CD4-positive, alpha-beta T cell treated with Interleukin-6 at 100 ng/mL for 8 hours (primary cell): ENCODE measurements around the gene TMEM158.

Experiments used
- DNase-seq: peaks from one replicate; pipeline ENCODE4 v3.0.0-alpha.2; 2020; ENCODE audit warnings: mixed read lengths, low spot score

Gene TMEM158

DNA sequence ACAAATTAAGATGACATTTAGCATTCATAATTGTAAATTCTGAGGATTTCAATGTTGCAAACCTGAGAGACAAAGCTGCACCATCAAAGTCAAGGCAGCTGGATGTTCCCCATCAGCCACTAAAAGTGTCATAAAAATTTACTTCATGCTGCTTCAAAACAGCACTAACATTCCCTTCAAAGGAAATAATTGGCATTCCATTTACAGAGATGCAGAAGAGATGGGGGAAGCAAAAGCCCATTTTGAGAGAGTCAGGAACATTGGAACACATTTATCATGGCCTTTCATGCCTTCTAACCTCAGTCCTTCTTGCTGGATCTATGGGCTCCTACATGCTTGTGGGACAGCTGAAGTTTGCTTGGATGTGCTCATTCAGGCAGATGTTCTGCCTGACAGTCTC, 6.4 kb upstream of the TMEM158 start:
- DNase-seq: no peak

DNA sequence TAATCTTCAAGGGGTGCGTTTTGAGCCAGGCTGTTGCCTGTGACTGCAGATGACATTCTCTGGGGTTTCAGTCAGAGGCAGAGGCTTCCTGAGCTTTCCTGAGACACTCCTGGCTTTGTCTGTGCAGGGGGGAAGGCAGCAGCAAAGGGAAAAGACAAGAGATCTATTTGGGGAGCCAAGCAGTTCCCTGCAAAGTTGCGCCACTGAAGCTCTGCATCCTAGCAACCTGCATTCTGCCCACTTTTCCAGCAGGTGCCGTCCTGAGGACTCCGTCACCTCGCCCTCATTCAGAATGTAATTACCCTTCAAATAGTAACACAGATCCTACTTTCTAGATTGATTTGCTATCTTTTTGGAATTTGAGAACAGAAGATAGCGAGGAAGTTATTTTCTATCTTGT, 1.9 kb upstream of the TMEM158 start:
- no peak for DNase-seq

DNA sequence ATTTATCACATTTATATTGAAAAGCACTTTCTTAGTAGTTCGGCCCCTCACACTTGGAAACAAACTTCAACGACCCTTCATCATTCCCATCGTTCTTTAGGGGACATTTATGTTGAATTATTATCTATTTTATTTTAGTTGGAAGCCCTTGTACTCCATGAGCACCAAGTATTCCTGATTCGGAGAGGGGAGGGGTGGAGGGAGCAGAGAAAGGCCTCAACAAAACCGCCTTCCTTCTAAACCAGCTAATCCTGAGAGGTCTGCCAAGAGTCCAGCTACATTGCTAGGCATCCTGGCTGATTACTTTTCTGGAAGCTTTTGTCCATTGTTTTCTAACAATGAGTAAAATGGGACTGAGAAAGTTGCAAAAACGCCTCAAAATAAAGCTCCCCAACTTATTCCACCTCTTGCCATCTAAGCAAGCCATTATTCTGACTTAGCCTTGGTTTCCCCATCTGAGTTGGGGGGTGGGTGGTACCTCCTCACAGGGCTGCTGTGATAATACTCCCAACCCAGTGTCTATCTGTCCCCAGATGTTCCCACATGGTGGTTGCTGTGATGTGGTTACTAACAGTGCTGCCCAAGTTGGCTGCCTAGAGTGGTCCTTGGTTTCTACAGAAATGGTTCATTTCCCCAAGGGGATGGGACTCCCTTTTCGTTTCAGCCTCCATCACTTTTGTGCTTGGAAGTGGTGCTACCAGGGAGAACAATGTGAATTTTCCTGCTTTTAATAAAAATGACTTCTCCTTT, 1.2 kb upstream of the TMEM158 start:
- no peak for DNase-seq

DNA sequence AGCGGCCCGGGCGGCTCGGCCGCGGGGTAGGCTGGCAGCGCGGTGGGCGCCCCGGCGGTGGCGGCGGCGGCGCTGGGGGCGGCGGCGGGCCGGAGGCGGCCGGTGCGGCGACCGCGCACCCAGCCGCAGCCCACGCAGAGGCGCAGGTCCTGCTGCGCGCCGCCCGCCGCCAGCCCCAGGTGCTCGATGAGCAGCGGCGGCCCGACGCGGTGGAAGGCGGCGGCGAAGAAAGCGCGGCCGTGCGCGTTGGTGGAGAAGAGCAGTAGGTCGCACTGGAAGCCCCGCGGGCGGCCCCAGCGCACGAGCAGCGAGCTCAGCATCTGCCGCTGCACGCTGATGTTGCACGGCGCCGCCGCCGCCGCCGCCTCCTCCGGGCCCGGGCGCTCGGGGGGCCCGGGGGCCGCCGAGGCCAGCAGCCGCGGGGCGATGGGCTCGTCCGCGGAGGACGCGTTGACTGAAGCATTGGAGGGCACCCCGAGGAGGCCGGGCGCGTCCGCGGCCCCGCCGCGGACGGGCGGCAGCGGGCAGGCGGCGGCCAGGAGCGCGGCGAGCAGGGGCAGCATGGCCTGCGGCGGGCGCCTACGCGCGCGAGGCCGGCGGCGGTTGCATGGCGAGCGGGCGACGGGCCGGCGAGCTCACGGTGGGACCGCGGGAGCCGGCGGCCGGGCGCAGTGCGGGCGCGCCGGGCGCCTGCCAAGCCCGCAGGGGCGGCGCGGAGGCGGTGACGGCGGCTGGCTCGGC, 452 bp downstream of the TMEM158 start:
- peak; percentile 6 for DNase-seq

DNA sequence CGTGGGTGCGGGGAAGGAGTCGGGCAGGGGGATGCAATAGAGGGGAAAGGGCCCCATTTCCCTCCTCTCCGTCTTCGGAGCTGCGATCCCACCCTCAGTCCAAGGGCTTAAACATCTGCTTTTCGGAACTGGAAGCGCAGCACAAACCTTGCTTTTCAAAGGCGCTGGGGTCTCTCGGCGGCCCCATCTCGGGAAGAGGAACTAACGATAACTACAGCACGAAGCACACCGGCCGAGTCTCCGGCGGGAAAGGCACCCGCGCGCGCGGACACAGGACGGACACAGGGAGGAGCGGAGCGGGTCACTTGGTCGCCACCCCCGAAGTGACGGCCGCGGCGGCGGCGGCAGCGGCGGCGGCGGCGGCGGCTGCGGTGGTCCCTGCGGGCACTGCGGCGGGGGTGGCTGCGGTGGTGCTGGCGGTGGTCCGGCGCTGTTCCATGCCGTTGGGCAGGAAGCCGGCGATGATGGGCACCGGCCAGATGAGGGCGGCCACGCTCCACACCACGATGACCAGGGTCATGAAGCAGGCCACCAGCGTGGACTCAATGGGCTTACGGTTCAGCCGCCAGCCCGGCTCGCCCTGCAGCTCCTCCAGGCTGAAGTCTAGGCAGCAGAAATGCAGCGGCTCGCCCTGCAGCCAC, 1.1 kb downstream of the TMEM158 start:
- DNase-seq: no peak

DNA sequence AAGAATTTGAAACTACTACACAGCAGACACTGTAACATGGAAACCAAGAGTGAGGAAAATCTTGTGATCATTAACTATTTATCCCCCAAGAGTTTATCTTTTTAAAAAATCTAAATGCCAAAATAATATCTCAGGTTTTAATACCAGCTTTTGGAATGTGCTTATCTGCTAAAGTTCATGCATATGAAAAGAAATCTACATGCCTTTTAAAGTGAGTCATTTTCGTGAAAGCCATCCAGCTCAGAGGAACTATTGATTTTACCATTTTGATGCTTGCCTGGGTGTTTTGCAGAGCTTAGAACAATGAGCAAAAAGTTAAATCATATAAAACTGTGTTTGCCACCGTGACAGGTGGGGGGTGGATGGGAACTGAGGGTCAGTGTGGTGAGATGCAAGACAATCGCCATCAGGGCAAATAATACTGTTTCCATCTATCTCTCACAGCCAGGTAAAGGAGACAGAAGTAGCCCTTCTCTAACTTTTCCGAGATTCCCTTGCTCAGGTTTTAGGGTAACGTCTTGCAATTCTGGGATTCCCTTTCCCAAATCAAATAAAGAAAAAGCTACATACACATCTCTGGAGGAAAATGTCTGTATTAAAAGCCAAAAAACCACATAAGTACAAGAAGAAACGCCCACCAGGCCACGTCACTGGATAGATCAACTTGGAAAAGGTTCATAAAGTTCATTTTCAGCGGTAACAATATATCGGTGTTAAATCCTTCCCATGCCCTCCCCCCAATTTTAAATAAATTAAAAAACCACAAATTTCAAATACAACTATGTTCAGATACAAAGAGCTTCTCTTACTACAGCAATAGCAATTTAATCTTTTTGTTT, 2.0 kb downstream of the TMEM158 start:
- no peak for DNase-seq

DNA sequence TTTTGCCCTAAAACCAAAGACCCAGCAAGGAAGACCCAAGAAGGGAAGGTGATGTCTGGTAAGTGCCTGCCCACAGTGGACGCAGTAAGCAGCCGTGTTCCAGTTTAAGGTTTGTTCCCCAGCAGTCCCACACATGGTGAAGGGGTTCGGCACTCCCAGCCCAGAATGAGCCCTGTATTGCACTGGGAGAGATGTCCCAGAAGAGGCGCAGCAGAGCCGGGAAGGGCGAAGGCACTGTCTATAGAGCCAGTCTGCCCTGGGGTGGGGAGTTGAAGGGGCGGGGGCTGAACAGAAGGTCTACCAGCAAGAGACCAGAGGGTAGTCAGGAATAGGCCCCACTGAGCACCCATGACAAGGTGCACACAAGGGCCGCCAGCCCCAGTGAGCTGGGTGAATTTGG, 6.4 kb downstream of the TMEM158 start:
- DNase-seq: no peak

DNA sequence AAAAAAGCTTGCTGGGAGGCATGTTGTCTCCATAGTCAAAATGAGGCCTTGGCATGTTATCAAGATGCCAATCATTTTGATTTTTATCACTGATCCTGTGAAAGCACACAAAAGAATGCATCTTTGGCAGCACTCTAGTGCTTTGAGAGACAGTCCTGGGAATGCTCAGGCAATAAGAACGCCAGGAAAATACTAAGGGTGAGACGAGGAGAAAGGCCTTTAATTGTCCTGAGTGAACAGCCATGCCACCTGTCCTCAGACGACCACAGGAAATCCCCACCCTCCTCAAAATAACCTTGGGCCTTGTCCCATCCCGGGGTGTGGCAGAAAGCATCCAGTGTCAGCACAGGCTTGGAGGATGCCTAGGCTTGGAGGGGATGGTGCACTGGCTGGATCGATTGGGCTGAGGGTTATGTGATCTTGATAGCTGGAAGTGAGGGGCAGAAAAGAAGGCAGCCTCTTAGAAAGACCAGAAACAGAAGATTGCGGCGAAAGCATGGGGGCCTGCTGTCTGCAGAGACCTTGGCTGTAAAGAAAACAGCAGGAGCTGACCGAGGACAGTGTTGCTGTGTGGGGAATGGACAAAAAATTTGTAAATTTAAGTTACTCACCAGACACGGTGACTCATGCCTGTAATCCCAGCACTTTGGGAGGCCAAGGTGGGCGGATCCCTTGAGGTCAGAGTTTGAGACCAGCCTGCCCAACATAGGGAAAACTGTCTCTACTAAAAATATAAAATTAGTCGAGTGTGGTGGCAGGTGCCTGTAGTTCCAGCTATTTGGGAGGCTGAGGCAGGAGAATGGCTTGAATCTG, 7.3 kb downstream of the TMEM158 start:
- DNase-seq: no peak

DNA sequence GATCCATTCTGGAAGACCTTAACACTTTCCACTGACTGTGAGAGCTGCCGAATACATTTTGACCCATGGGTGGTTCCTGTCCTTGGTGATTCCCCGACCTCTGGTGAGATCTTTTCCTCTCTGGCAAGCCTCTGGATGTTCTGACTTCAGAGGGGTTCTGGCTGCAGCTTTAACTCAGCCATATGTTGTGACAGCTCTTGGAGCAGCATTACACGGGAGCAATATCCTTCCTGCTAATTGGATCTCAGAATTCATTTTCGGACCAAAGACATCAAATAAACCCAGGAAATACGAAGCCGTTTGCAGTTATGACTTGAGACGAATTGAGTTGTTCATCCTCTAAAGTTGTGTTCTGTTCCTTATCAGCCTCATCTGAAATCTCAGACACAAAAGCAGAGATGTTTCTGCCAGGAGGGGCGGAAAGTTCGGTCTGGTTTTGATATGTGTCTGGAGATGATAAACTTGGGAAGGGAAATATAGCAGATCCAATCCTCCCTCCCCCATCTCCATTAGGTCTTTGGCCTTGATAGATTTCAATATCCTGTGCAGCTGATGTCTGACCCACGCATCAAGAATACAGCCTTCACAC, 10.0 kb downstream of the TMEM158 start:
- no peak for DNase-seq

DNA sequence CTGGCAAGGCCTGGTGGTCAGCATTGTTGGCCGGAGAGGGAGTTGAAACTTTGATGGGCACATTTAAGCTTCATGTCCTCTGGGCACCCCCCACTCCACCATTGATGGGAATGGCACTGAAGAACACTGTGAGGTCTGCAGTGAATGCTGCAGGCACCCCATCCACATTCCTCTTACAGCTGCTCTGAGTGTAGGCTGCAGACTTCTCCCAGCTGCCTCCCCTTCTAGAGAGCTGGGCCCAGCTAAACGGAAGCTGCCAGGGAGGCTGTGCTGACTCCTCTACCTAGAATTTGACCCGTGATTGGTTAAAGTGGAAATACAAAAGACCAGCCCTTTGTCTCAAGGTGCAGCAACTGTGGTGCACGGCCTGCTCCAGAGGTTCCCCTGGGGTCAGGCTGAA, 10.6 kb downstream of the TMEM158 start:
- DNase-seq: no peak

DNA sequence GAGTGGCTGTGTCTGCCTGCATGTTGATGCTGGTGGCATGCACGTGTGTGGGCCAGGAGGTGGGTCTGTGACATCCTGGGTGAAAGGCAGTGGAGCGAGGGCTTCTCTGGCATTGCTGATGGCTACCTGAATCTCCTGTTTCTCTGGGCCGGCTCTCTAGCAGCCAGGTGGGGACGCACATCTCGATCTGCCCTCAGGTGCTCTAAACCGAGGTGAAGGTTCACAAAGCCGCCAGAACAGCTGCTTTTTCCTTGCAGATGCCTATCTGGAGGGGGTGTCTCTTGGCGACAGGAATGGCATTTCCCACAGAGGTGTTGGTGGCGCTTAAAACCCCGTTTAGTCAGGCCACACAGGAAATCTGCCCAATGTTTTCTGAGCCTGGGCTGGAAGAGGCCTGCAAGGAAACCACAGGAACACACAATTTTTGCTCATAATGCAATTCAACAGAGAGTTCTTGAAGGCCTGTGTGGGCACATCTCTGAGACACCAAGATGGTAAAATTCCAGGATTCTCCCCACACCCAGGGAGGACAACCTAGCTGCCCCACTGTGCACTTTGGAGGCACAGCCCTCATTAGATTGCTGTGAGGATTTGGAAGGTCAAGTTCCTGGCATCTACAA, 11.9 kb downstream of the TMEM158 start:
- no peak for DNase-seq

DNA sequence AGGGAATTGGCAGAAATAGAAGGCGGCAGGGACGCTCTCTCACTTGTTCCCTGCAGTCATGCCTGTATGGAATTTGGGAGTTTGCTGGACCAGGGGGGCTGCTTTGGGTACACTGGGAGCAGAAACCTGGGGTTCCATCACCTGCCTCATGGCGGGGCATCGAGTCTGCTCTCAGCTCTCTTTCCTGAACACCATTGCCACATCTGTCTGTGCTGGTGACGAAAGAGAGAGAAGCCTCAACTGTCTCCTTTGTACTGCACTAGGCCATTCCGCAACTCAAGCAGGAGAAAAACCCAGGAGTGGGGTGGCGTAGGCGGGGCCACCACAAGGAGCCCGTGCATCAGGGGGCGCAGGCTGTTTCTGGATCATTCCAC, 14.0 kb downstream of the TMEM158 start:
- DNase-seq: no peak

DNA sequence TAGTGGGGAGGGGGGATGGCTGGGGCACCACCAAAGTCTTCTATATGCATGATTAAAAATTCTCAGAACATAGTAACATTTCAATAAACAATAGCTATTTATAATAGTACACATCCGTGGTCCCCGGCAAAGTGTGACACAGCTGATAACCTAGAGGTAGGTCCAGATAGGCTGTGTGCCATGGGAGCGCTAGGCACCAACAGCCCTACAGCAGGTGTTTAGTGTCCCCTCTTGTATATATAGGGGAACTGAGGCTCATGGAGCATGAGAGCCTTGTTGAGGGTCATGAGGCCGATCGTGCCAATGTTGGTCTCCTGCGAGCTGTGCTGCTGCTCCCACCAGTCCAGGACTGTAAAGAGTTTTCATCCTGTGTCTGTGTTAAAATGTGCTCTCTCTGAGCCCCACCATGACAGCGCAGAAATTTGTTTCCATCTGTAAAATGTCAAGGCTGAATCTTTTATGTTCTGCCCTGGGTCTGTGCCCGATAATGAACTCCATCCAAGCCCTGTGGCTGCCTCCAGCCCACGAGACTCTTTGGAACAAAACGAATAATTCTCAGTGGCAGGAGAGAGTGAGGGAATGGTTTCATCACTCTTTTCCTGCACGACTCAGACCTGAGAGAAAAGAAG, 14.5 kb downstream of the TMEM158 start:
- no peak for DNase-seq

DNA sequence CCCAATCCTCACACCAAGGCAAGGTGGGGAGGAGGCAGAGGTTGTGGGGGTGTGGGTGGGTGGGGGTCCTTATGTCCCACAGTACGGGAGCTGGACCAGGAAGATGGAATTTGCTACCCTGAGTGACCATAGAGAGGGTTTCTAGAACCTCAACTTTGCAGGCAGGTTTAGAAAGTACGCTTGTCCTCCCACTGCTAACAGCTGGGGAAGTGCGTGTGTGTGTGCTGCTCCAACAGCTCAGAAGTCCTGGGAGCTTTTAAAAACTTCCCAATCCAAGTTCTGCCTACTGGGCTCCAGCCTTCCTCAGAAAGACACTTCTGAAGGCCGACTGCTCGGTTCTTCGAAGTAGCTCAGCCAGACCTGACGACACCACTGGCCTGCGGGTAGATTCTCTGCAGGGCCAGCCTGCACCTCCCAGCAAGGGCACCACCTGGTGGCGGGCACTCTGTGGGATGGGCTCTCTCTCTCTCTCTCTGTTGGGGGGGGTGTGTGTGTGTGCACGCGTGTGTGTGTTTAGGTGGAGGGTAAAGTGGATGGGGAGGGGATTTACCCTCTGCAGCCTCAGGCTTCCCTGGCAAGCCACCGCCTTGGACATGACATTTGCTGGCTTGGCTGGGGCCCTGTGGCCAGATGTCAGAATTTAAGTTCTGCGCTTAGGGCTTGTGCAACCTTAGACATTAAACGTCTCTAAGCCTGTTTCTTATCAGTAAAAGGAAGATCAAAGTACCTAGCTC, 15.6 kb downstream of the TMEM158 start:
- peak; percentile 80 for DNase-seq

DNA sequence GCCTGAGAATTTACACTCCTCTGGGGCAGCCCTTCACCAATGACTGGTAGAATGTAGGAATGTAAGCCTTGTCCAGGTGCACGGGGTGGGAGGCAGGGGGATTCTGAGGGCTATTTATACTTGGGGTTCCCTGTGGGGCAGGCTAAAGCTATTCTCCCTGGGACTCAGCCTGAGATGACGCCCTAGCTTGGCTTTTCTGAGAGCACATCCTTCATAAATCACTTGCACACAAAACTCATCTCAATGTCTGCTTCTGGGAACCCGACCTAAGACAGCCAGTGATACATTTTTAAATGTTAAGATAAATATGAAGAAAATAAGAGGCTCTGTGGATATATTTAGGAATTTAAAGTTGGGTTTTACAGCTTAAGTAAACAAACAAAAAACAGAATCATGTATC, 16.6 kb downstream of the TMEM158 start:
- DNase-seq: no peak

DNA sequence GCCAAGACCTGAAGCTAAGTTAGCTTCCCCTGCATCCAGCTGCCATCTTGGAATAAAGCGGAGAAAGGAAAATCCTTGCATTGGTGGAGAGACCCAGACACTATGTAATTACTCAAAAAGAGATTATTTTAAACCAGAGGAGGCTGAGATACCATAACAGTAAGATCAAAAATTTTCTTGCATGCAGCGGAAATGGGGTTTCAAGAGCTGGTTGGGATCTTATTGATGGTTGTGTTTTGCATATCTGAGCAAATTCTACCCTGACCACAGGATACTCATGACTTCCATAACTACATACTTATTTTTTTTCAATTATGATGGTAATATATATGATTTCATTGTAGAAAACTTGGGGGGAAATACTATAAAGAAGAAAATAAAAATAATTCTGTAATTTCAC, 17.5 kb downstream of the TMEM158 start:
- DNase-seq: no peak

DNA sequence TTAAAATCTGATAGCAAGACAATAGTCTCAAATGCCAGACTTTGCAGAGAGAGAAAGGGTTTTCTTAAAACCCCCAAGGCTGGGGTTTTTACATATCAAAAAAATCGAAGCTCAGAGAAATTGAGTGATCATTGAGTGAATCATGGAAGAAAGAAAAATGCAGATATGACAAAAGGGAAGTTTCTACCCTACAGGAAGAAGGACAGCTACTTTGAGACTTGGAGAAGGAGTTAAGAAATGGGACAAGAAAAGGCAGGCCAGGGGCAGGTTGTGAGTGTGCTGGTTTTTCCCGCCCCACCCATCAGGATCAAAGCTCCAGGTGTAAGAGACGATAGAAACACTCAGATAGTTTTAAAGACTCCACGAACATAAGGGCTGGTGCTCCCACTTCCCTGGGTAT, 18.6 kb downstream of the TMEM158 start:
- DNase-seq: no peak

DNA sequence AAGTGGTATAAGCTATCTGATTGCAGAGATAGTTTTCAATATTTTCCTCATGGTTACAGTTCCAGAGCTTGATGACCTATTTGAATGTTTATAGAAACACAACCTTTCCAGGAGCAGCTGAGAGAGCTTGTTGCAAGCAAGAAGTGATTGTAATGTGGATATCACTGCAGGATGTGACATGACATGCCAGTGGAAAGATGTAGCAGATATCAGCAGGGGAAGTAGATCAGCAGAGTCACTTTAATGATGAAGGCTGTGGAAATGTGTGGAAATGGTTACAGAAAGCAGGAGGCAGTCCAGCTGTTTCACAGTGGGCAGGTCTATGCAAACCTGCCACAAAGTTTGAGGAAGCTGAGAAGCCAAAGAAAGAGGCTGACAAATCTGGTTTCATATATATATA, 21.0 kb downstream of the TMEM158 start:
- DNase-seq: no peak

DNA sequence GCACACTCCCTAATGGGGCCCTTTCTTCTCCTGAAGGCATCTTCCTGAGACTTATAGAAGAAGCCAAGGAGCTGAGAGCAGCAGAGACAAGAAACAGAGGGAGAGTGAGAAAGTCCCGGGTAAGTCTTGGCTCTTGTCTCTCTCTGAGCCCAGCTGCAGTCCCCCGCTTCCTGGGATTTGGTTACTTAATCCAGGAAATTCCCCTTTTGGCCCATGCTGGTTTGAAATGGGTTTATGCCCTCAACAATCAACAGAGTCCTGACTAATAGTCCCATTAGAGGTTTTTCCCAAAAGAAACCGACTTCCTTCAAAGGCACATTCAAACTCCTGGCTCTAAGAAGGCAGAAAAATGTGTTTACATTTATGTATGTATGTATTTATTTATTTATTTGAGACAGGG, 22.0 kb downstream of the TMEM158 start:
- DNase-seq: no peak
